GM12865 (cell line): Measurements from ENCODE around the gene GPC6.

Source experiments
- DNase-seq: peaks from one replicate; pipeline ENCODE4 v3.0.0; 2010; ENCODE audit warnings: low read depth
- H3K4me3 ChIP-seq: 2 replicates; pipeline ENCODE4 v1.5.1; 2011; ENCODE audit warnings: mild to moderate bottlenecking, low read depth, low read length, control low read depth
- CTCF ChIP-seq: IDR thresholded peaks from 2 replicates; pipeline ENCODE4 v1.5.1; 2011; ENCODE audit warnings: low read length, control low read depth, low read depth, inconsistent platforms; ENCODE audit not compliant: insufficient read depth; ENCODE audit errors: missing control alignments

The GPC6 gene

GRCh38 chr13:93397619-93398018, 171.0 kb downstream of the GPC6 start:
- no peak overlapping the region for H3K4me3 ChIP-seq
- TF ChIP-seq CTCF: no peak
- DNase-seq: no peak

- H3K4me3 ChIP-seq: no peak overlapping the region
- DNase-seq: no peak
- TF ChIP-seq CTCF: no peak
Observed at GRCh38 chr13:93398167-93399035, 171.8 kb downstream of the GPC6 start.

GRCh38 chr13:93399212-93399611, 172.6 kb downstream of the GPC6 start:
- TF ChIP-seq CTCF: no peak
- H3K4me3 ChIP-seq: no peak overlapping the region
- no peak for DNase-seq

GRCh38 chr13:93406136-93406535, 179.5 kb downstream of the GPC6 start:
- no peak for DNase-seq
- no peak overlapping the region for H3K4me3 ChIP-seq
- no peak for TF ChIP-seq CTCF

GRCh38 chr13:93407551-93407950, 180.9 kb downstream of the GPC6 start:
- DNase-seq: no peak
- H3K4me3 ChIP-seq: no peak overlapping the region
- TF ChIP-seq CTCF: no peak

- TF ChIP-seq CTCF: no peak
- H3K4me3 ChIP-seq: no peak overlapping the region
- no peak for DNase-seq
Observed at GRCh38 chr13:93409001-93409400, 182.4 kb downstream of the GPC6 start.

GRCh38 chr13:93409816-93410215, 183.2 kb downstream of the GPC6 start:
- no peak for TF ChIP-seq CTCF
- no peak for DNase-seq

More at GRCh38 chr13:93409816-93410215, 183.2 kb downstream of the GPC6 start:
- no peak overlapping the region for H3K4me3 ChIP-seq
